Measurements from ENCODE around the gene RRAGD. TPM values are rescaled to one million over a fixed set of nuclear protein-coding genes. Genes with fewer than 3 reads are reported as not detected.

RRAGD gene
- total RNA-seq, 1 donor from 2014 or later, result 14.7 TPM

- DNase-seq, result no peak
- Mint-ChIP-seq H3K9me3 (ENCODE audit: unreplicated experiment) (no peaks in the 10 kb centered on the region), H3K4me3 (ENCODE audit: unreplicated experiment) (no peak overlapping the region), H3K27me3 (ENCODE audit: unreplicated experiment) (no peaks in the 10 kb centered on the region), H3K27ac (ENCODE audit: unreplicated experiment) (no peak overlapping the region), H3K4me1 (ENCODE audit: low read depth, unreplicated experiment) (no peaks in the 10 kb centered on the region), H3K36me3 (ENCODE audit: unreplicated experiment) (no peaks in the 10 kb centered on the region)
- TF ChIP-seq CTCF (IDR thresholded peaks at IDR 0.05; ENCODE audit: partially characterized antibody, unreplicated experiment), result no peak
These were observed 83.1 kb downstream of the RRAGD start for GRCh38 chr6:89328976-89329375.

GRCh38 chr6:89324304-89324703 lies 87.8 kb downstream of the RRAGD start:
- H3K36me3 Mint-ChIP-seq (ENCODE audit: unreplicated experiment), result peaks cover 8% of the 10 kb centered on the region
- H3K9me3 Mint-ChIP-seq (ENCODE audit: unreplicated experiment), result no peaks in the 10 kb centered on the region
- H3K27ac Mint-ChIP-seq (ENCODE audit: unreplicated experiment), result no peak overlapping the region
- H3K4me1 Mint-ChIP-seq (ENCODE audit: low read depth, unreplicated experiment), result no peaks in the 10 kb centered on the region
- no peak for TF ChIP-seq CTCF (IDR thresholded peaks at IDR 0.05; ENCODE audit: partially characterized antibody, unreplicated experiment)
- DNase-seq, result no peak
- no peak overlapping the region for H3K4me3 Mint-ChIP-seq (ENCODE audit: unreplicated experiment)
- peaks cover 4% of the 10 kb centered on the region for H3K27me3 Mint-ChIP-seq (ENCODE audit: unreplicated experiment)

GRCh38 chr6:89323511-89323971 lies 88.5 kb downstream of the RRAGD start:
- Mint-ChIP-seq H3K36me3 (ENCODE audit: unreplicated experiment) (peaks cover 8% of the 10 kb centered on the region), H3K9me3 (ENCODE audit: unreplicated experiment) (no peaks in the 10 kb centered on the region), H3K4me1 (ENCODE audit: low read depth, unreplicated experiment) (no peaks in the 10 kb centered on the region), H3K27me3 (ENCODE audit: unreplicated experiment) (peaks cover 4% of the 10 kb centered on the region), H3K4me3 (ENCODE audit: unreplicated experiment) (no peak overlapping the region), H3K27ac (ENCODE audit: unreplicated experiment) (no peak overlapping the region)
- TF ChIP-seq CTCF (IDR thresholded peaks at IDR 0.05; ENCODE audit: partially characterized antibody, unreplicated experiment), result no peak
- no peak for DNase-seq

GRCh38 chr6:89321131-89321970 lies 90.7 kb downstream of the RRAGD start:
- Mint-ChIP-seq H3K4me1 (ENCODE audit: low read depth, unreplicated experiment) (no peaks in the 10 kb centered on the region), H3K4me3 (ENCODE audit: unreplicated experiment) (no peak overlapping the region), H3K36me3 (ENCODE audit: unreplicated experiment) (peaks cover 8% of the 10 kb centered on the region)

More at GRCh38 chr6:89321131-89321970, 90.7 kb downstream of the RRAGD start:
- no peak for TF ChIP-seq CTCF (IDR thresholded peaks at IDR 0.05; ENCODE audit: partially characterized antibody, unreplicated experiment)
- Mint-ChIP-seq H3K27me3 (ENCODE audit: unreplicated experiment) (peaks cover 4% of the 10 kb centered on the region), H3K9me3 (ENCODE audit: unreplicated experiment) (peaks cover 1% of the 10 kb centered on the region), H3K27ac (ENCODE audit: unreplicated experiment) (no peak overlapping the region)
- no peak for DNase-seq

Data from glutamatergic neuron (in vitro differentiated cells).